K562 treated with DMSO at 1 percent for 48 hours (cell line): ENCODE results near the gene AP3S2. TPM values are rescaled to one million over a fixed set of nuclear protein-coding genes. Genes with fewer than 3 reads are reported as not detected.

Experiments used
- total RNA-seq: library from RNA; unstranded; fragments of 300-600 nt; gene quantifications from 2 replicates; pipeline ENCODE4 v1.2.3, GENCODE V29; 2022; ENCODE audit warnings: low replicate concordance; ENCODE audit errors: extremely low read depth

The AP3S2 gene
- not detected in 2 replicates for total RNA-seq

DNA sequence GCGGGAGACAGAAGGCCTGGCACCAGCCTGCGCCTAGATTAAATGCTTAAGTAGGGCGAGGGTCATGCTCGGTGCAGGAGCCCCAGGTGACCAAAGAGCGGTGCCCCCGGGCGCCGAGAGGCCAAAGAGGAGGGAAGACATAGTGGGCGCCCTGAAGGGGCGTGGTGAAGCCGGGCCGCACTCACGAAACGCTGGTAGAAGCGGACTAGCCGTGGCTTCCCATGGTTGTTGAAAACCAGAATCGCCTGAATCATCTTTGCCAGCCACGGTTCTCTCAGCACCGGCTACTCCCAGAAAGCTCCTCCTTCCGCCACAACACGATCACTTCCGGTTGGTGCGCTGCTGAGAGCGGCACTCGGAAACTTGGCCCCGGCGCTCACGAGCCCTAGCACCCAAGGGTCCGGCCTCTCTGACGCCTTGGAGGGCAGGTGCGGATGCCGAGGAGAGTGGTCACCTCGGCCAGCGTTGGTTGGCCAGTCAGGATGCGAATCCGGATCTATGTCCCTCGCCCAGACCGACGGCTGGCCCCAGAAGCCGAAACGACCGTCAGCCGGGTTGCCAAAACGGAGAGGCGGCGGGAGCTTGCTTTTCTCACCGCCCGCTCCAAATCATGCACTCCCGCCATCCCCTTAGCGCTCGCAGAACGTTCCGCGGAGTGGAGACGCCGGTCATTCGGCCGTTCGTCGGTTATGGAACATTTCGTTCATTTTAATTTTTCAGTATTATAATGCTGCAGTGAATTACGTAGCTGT lies at the start of gene AP3S2:
Gene AP3S2 (minus strand): TSS at position 299 of the 752 bp plus-strand sequence. CDS start 45 bp downstream, at position 254.

DNA sequence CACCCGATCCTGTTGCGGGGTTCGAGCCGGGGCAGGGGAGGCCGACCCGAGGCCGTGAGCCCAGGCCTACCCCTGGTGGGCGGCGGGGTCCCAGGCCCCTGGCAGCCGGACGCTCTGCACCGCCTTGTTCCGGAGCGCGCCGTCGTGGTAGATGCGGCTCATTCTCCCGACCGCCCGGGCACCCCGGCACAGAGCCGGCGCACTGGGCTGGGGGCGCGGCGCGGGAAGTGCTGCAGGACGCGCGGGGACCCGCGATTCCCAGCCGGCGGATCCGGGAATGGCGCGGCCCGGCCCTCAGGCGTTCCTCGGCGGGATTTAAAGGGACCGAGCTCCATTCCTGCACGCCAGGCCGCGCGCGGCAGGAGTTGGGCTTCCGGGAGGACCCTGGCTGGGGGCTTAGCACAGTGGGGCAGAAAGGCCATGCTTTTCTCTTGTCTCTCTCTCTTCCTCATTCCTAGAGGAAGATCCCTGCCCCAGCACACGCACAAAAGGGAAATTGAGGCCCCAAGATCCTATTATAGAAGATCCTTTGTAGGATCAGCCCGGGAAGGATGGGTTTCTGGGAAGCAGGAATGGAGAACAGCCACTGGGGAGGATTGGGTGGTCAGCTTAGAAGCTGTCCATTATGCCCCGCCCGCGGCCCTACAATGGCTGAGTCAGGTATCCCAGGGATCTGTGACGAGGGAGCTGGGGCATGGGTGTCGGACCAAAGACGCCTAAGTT lies 19.0 kb upstream of the AP3S2 start, which contains the start of gene ARPIN:
Gene ARPIN (minus strand): TSS at position 279 of the 723 bp plus-strand sequence. CDS start 117 bp downstream, at position 162.

Other genes starting within 250 kb of the AP3S2 start
- gene KIF7, start 238.5 kb downstream of the AP3S2 start, total RNA-seq = not detected in 2 replicates
- not detected in 2 replicates for gene PLIN1, start 214.6 kb downstream of the AP3S2 start, total RNA-seq
- gene PEX11A, start 203.2 kb downstream of the AP3S2 start, total RNA-seq = not detected in 2 replicates
- not detected in 2 replicates for gene WDR93, start 203.2 kb downstream of the AP3S2 start, total RNA-seq
- gene MESP1, start 142.7 kb downstream of the AP3S2 start, total RNA-seq = not detected in 2 replicates
- not detected in 2 replicates for gene MESP2, start 117.7 kb downstream of the AP3S2 start, total RNA-seq
- not detected in 2 replicates for gene ANPEP, start 79.1 kb downstream of the AP3S2 start, total RNA-seq
- not detected in 2 replicates for gene ARPIN, start 19.0 kb upstream of the AP3S2 start, total RNA-seq
- not detected in 2 replicates for gene ZNF710, start 107.3 kb upstream of the AP3S2 start, total RNA-seq
- gene IDH2, start 208.5 kb upstream of the AP3S2 start, total RNA-seq = not detected in 2 replicates